NCI-H146 treated with DMSO at 0.1 percent for 48 hours (cell line): ENCODE data around the gene KLF6.

Experiments used
- DNase-seq: peaks from one replicate; lab custom pipeline; 2025; ENCODE audit not compliant: unreplicated experiment; lab: John Stamatoyannopoulos, UW

Gene KLF6

GRCh38 chr10:3775696-3776551 is 9.1 kb downstream of the KLF6 start:
- no peak for DNase-seq

- DNase-seq: no peak
Measured at GRCh38 chr10:3774814-3775695, 10.0 kb downstream of the KLF6 start.

- DNase-seq: no peak
Measured at GRCh38 chr10:3774018-3774813, 10.8 kb downstream of the KLF6 start.

GRCh38 chr10:3773460-3774017 is 11.5 kb downstream of the KLF6 start:
- DNase-seq: no peak

GRCh38 chr10:3772361-3773171 is 12.4 kb downstream of the KLF6 start:
- DNase-seq: no peak

- no peak for DNase-seq
Measured at GRCh38 chr10:3770611-3771110, 14.3 kb downstream of the KLF6 start.

GRCh38 chr10:3769556-3769955 is 15.5 kb downstream of the KLF6 start:
- DNase-seq: no peak

GRCh38 chr10:3766046-3766756 is 18.8 kb downstream of the KLF6 start:
- DNase-seq: no peak

- DNase-seq: no peak
Measured at GRCh38 chr10:3765146-3765545, 19.9 kb downstream of the KLF6 start.

GRCh38 chr10:3764626-3765112 is 20.3 kb downstream of the KLF6 start:
- DNase-seq: no peak

- DNase-seq: no peak
Measured at GRCh38 chr10:3763852-3764625, 21.0 kb downstream of the KLF6 start.

- no peak for DNase-seq
Measured at GRCh38 chr10:3763035-3763456, 22.0 kb downstream of the KLF6 start.

GRCh38 chr10:3762309-3762708 is 22.7 kb downstream of the KLF6 start:
- DNase-seq: no peak

- DNase-seq: no peak
Measured at GRCh38 chr10:3761904-3762303, 23.1 kb downstream of the KLF6 start.

- no peak for DNase-seq
Measured at GRCh38 chr10:3761021-3761686, 23.9 kb downstream of the KLF6 start.

GRCh38 chr10:3760083-3760482 is 24.9 kb downstream of the KLF6 start:
- no peak for DNase-seq

GRCh38 chr10:3759397-3759796 is 25.6 kb downstream of the KLF6 start:
- DNase-seq: no peak

GRCh38 chr10:3758491-3758970 is 26.5 kb downstream of the KLF6 start:
- DNase-seq: no peak
